Suppressor macrophage treated with lipopolysaccharide for 4 hours (primary cell): Measurements from ENCODE around the gene HOXC11.

Experiments
- DNase-seq: peaks from one replicate; pipeline ENCODE4 v3.0.0-alpha.2; 2020

Gene HOXC11

DNA sequence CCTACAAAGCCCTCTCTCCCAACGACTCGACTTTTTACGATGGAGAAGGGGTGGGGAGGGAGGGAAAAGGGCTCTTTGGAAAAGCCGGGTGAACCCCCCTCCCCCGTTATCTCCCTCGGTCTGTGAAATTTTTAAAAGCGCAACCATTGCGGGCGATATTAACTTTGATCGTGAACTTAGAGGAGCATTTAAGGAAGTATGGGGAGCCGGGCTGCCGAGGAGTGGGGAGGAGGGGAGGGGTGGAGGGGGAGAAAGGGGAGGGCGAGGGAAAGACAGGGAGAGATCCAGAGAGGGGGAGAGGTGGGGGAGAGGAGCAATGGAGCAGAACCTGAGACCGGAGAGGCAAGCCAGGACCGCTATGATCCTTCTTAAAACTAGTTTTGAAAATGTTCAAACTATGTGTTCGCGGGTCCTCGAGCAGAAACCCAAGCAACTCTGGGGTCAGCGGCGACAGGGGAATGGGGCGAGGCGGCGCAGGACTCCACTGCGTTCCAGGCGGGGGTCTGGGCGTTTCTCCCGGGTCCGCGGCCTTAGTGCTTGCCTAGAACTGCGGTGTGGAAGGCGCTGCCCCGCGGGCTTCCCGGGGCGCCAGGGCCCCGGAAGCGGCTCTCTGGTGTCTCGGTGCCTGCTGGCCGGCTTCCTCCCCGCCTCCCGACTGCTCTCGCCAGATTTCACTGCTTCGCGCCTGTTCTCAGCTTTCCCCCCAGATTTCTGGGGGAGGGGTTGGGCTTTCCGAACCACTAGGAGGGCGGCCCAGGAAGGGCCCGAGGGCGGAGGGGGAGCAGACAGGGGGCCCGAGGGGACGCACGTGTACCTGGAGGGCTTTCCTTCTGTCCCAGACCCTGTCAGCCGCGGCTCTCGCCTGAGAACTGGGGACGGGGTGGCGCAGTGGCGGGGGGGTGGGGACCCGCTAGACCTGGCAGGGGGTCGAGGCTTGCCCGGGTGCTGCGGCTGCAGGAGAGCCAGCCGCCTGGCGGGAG, 1.4 kb downstream of the HOXC11 start, which contains the start of gene HOTAIR:
TSS of gene HOTAIR (minus strand) at position 871 of the 980 bp plus-strand sequence.
- peak; percentile 19 for DNase-seq

DNA sequence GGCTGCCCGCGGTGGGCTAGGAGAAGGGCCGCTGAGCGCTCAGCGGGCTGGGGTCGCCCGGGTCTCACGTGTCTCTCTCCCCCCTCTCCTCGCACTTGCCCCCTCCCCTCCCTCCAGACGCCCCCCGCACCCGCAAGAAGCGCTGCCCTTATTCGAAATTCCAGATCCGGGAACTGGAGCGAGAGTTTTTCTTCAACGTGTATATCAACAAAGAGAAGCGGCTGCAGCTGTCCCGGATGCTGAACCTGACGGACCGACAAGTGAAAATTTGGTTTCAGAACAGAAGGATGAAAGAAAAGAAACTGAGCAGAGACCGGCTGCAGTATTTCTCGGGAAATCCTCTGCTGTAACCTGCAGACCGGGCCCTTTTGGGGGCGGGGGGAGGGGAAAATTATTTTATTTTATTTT, 2.1 kb downstream of the HOXC11 start:
- no peak for DNase-seq

GRCh38 chr12:53975479-53976152, 2.7 kb downstream of the HOXC11 start:
- no peak for DNase-seq

GRCh38 chr12:53976172-53976822, 3.4 kb downstream of the HOXC11 start:
- DNase-seq, result no peak

GRCh38 chr12:53976823-53977595, 4.1 kb downstream of the HOXC11 start:
- DNase-seq, result no peak

GRCh38 chr12:53977596-53978445, 4.9 kb downstream of the HOXC11 start:
- no peak for DNase-seq

- no peak for DNase-seq
These were observed 5.8 kb downstream of the HOXC11 start for GRCh38 chr12:53978477-53979356.

GRCh38 chr12:53980104-53980801, 7.3 kb downstream of the HOXC11 start:
- no peak for DNase-seq

GRCh38 chr12:53980802-53981496, 8.0 kb downstream of the HOXC11 start:
- no peak for DNase-seq

DNA sequence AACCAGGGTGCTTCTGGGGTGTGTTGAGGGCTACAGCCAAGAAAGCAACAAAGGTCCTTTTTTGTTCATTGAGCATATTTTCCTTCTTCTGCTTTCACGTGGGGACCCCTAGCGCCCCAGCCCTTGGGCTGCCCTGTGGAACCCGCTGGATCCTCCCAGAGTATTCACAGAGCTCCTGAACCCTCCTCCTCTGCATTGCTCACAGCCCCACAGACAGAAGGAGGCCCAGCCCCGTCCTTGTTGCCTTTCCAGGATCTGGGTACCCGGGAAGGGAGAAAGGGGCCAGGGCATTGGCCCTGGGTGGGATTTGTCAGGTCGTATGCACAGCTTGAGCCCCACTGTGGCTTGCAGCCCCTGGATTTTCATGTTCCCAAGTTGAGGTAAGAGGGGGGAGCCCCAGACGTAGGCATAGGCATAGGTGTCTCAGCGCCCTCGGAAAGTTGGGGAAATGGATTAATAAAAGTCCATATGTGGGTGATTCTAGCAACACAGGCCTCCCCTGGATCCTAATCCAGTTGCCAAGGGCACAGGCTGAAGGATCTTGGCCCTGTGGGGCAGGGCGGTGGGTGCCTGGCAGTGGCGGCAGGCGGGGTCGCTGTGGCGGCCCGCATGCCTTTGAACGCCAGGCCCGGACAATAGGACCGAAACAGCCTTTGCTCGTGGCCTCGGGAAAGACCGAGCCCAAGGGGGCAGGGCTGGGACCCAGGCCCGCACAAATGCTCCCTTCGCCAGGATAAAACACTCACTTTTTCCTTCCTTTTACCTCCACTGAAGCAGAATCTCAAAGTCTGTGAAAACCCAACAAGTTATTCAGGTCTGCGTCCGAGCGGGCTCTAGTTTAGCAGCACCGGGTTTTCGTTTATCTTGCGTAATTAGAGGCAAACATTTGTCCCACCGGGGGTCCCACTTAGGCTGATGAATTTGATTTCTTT, 9.0 kb downstream of the HOXC11 start:
- no peak for DNase-seq

DNA sequence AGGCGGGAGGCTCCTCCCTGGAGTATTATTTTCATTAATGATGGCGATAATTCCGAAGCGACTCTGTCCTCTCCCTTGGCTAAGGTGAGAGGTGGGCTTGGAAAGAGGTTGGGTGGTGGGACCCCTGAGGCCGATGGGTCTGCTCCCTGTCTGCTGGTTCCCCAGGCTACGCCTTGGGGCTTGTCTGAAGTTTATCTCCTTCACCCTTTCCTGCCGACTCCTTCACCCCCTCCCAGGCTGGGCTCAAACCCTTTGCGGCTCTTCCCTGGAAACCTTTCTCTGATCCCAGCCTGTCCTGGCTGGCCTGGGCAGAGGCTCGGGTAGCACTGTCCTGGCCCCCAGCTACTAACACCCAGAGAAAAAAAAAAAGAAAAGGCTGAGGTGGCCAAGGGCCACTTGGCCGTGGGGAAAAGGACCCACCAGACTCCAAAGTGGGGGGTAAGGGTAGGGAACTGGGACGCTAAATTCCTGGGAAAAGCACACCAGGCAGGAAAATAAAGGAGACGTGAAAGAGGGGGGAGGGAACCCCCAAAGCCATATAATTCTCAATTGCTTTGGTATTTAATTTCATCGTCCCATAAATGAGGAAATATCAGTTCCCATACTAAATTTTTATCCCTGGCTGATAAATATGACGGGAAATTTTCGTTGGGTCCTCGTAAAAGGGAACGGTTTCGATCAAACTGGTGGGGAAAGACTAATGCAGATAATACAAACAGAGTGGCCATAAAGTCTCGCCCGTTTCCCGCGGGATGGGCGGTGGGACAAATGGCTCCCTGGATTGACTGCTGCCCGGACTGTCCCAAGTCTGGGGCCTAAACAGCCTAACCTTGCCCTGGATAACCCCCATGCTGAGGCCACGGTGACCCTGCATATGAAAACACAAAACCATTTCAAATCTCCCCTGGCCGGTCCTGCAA, 10.0 kb downstream of the HOXC11 start:
- DNase-seq, result no peak

- no peak for DNase-seq
These were observed 10.6 kb downstream of the HOXC11 start for GRCh38 chr12:53983568-53983949.

DNA sequence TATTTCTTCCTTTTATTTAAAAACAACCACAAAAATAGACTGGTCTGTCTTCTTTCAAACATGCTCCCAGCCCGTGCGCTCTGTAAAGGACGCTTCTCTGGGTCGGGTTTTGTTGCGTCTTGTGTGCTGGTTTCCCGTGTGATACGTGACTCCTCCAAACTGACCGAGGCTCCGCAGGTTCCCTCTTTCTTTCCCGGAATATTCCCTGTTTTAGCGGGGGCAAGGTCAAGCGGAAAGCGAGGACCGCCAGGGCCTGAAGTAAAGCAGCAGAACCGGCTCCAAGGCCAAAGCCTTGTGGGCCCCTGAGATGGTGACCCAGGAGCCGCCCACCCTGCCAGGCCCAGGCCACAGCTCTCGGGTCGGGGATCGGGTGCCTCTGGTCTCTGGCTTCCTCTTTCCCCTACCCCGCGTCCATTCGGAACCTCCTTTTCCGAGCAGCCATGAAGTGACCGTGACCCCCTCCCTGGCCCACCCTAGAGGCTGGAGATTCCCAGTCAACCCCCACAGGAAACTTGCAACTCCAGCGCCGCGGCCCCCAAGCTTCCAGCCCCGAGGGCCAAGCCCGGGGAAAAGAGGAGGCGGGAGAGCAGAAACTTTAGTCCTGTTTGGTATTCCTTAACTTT, 11.1 kb downstream of the HOXC11 start:
- no peak for DNase-seq

GRCh38 chr12:53984901-53985691, 12.2 kb downstream of the HOXC11 start, which contains the start of gene HOXC10:
TSS of gene HOXC10 (plus strand) at chr12:53985146. CDS start at chr12:53985260, 114 bp downstream.
- peak; percentile 78 for DNase-seq

GRCh38 chr12:53985692-53985993, 12.7 kb downstream of the HOXC11 start:
- no peak for DNase-seq
